Endodermal cell (in vitro differentiated cells): ENCODE measurements around the gene MYORG. TPM values are rescaled to one million over a fixed set of nuclear protein-coding genes. Genes with fewer than 3 reads are reported as not detected.

ENCODE experiments used
- DNase-seq: peaks from one replicate; pipeline ENCODE4 v3.0.0-alpha.2; 2017
- H3K27ac ChIP-seq: 2 replicates; pipeline ENCODE4 v1.5.1; 2013; ENCODE audit warnings: mild to moderate bottlenecking, low read depth, low read length, moderate library complexity
- H3K27me3 ChIP-seq: 2 replicates; pipeline ENCODE4 v1.6.1; 2013; ENCODE audit warnings: mild to moderate bottlenecking, low read length, moderate library complexity; ENCODE audit not compliant: insufficient read depth, control insufficient read depth, poor library complexity, severe bottlenecking
- H3K36me3 ChIP-seq: 2 replicates; pipeline ENCODE4 v1.7.0; 2013; ENCODE audit warnings: mild to moderate bottlenecking, low read length, moderate library complexity; ENCODE audit not compliant: control insufficient read depth, insufficient read depth
- H3K4me1 ChIP-seq: one replicate; pipeline ENCODE4 v1.7.0; 2013; ENCODE audit warnings: low read length; ENCODE audit not compliant: control insufficient read depth, insufficient read depth
- H3K4me3 ChIP-seq: 2 replicates; pipeline ENCODE4 v1.5.1; 2013; ENCODE audit warnings: mild to moderate bottlenecking, low read length, moderate library complexity
- H3K9ac ChIP-seq: 2 replicates; pipeline ENCODE4 v1.6.1; 2013; ENCODE audit warnings: mild to moderate bottlenecking, low read length, moderate library complexity; ENCODE audit not compliant: poor library complexity, severe bottlenecking; ENCODE audit errors: extremely low read depth
- H3K9me3 ChIP-seq: 2 replicates; pipeline ENCODE4 v1.6.1; 2013; ENCODE audit warnings: mild to moderate bottlenecking, low read length, moderate library complexity; ENCODE audit not compliant: control insufficient read depth
- H3K27ac Mint-ChIP-seq: 2 replicates; pipeline ENCODE4 v1.8.0; 2020; ENCODE audit warnings: mixed read lengths
- H3K27me3 Mint-ChIP-seq: 2 replicates; pipeline ENCODE4 v1.8.0; 2021; ENCODE audit warnings: mild to moderate bottlenecking, mixed read lengths; ENCODE audit not compliant: insufficient read depth
- H3K36me3 Mint-ChIP-seq: 2 replicates; pipeline ENCODE4 v1.8.0; 2020; ENCODE audit warnings: low read depth, mixed read lengths
- H3K4me1 Mint-ChIP-seq: 2 replicates; pipeline ENCODE4 v1.8.0; 2020; ENCODE audit warnings: mixed read lengths
- H3K4me3 Mint-ChIP-seq: 2 replicates; pipeline ENCODE4 v1.8.0; 2020; ENCODE audit warnings: mild to moderate bottlenecking, moderate library complexity, mixed read lengths
- H3K9me3 Mint-ChIP-seq: 2 replicates; pipeline ENCODE4 v1.8.0; 2020; ENCODE audit warnings: mild to moderate bottlenecking, mixed read lengths
- CTCF ChIP-seq: fragments of 200-600 bp; sonication (generic); conservative IDR thresholded peaks from 2 replicates; pipeline ENCODE4 v1.5.0; 2021; ENCODE audit warnings: antibody characterized with exemption, mild to moderate bottlenecking
- WGBS, 2 experiments: methylation state at CpG; one replicate each; pipeline versions ENCODE4 v1.1.5 to v1.1.7; 2013; ENCODE audit warnings: missing lambda C conversion rate in 2 of 2, mixed read lengths in 1 of 2; ENCODE audit not compliant: insufficient coverage in 1 of 2, insufficient read length in 1 of 2; 5-methylcytosine and 5-hydroxymethylcytosine counted together
- total RNA-seq, 2 donors: library from RNA; stranded (reverse); fragmentation: NEBNext Ultra II Directional in 1 of 2; extraction: Animal tissue kit (Norgen Biotek cat#: 25700) in 1 of 2; gene quantifications; 2 replicates in 1 of 2; 3 replicates in 1 of 2; pipeline ENCODE4 v1.2.1, GENCODE V29; 2021

Gene MYORG
- total RNA-seq, 2 donors from 2014 or later, result 56.7 to 58.8 TPM

- H3K36me3 Mint-ChIP-seq, result peaks cover 6% of the 10 kb centered on the region
- H3K4me1 Mint-ChIP-seq, result peaks cover 28% of the 10 kb centered on the region
- WGBS, 2 experiments, result 89 to 90% methylated on average over 1 to 3 of the region's 3 CpGs
Measured at GRCh38 chr9:34378376-34379060, 1.8 kb upstream of the MYORG start.

GRCh38 chr9:34377404-34377746, 677 bp upstream of the MYORG start:
- H3K27ac ChIP-seq, result no peak overlapping the region
- peak overlapping the region; percentile 92 for H3K4me3 ChIP-seq
- H3K27ac Mint-ChIP-seq, result peak overlapping the region; percentile 36
- peaks cover 37% of the 10 kb centered on the region for H3K27me3 Mint-ChIP-seq
- peak overlapping the region; percentile 87 for H3K4me3 Mint-ChIP-seq
- H3K4me1 Mint-ChIP-seq, result peaks cover 28% of the 10 kb centered on the region
- peaks cover 31% of the 10 kb centered on the region for H3K27me3 ChIP-seq
- H3K9ac ChIP-seq, result peak overlapping the region; percentile 57
- peaks cover 14% of the 10 kb centered on the region for H3K36me3 Mint-ChIP-seq
- no peak for TF ChIP-seq CTCF
- peaks cover 6% of the 10 kb centered on the region for H3K9me3 Mint-ChIP-seq
- DNase-seq, result no peak
- no peaks in the 10 kb centered on the region for H3K9me3 ChIP-seq
- peaks cover 15% of the 10 kb centered on the region for H3K36me3 ChIP-seq
- H3K4me1 ChIP-seq, result no peaks in the 10 kb centered on the region
- 16 to 32% methylated on average over 10 to 21 of the region's 21 CpGs for WGBS, 2 experiments

More at GRCh38 chr9:34378376-34379060, 1.8 kb upstream of the MYORG start:
- Histone ChIP-seq H3K36me3 (peaks cover 4% of the 10 kb centered on the region), H3K4me1 (no peaks in the 10 kb centered on the region), H3K4me3 (no peak overlapping the region), H3K27me3 (peaks cover 42% of the 10 kb centered on the region), H3K27ac (no peak overlapping the region), H3K9ac (no peak overlapping the region), H3K9me3 (no peaks in the 10 kb centered on the region)
- TF ChIP-seq CTCF, result no peak
- Mint-ChIP-seq H3K4me3 (no peak overlapping the region), H3K27me3 (peaks cover 49% of the 10 kb centered on the region), H3K9me3 (no peaks in the 10 kb centered on the region), H3K27ac (no peak overlapping the region)
- DNase-seq, result no peak

- peak overlapping the region; percentile 99 for H3K27ac Mint-ChIP-seq
- Histone ChIP-seq H3K4me3 (peak overlapping the region; percentile 92), H3K36me3 (peaks cover 28% of the 10 kb centered on the region), H3K4me1 (no peaks in the 10 kb centered on the region), H3K9me3 (peaks cover 7% of the 10 kb centered on the region), H3K27ac (no peak overlapping the region), H3K27me3 (peaks cover 18% of the 10 kb centered on the region), H3K9ac (peak overlapping the region; percentile 71)
- peaks cover 27% of the 10 kb centered on the region for H3K36me3 Mint-ChIP-seq
- 2 to 5% methylated on average over 10 to 22 of the region's 22 CpGs for WGBS, 2 experiments
- peaks cover 17% of the 10 kb centered on the region for H3K9me3 Mint-ChIP-seq
- H3K4me3 Mint-ChIP-seq, result peak overlapping the region; percentile 87
- H3K27me3 Mint-ChIP-seq, result peaks cover 24% of the 10 kb centered on the region
- DNase-seq, result peak; percentile 90
- peaks cover 24% of the 10 kb centered on the region for H3K4me1 Mint-ChIP-seq
- TF ChIP-seq CTCF, result peak; percentile 66
Measured at GRCh38 chr9:34375901-34376595, 650 bp downstream of the MYORG start.
